ENCODE data around the gene PLA2G6. TPM values are rescaled to one million over a fixed set of nuclear protein-coding genes. Genes with fewer than 3 reads are reported as not detected.

PLA2G6 gene
- total RNA-seq, 1 experiment from 2014 or later, result 24.1 TPM

- no peaks in the 10 kb centered on the region for H3K23me2 ChIP-seq (ENCODE audit: insufficient read length, low read depth, low read length, poor library complexity, severe bottlenecking)
- Mint-ChIP-seq H3K27me3 (ENCODE audit: low read depth) (no peaks in the 10 kb centered on the region; the same call in 1 of the 2 replicates), H3K4me3 (no peak overlapping the region), H3K36me3 (ENCODE audit: insufficient read depth in 1 of 3, low read depth in 3 of 3) (0 out of 7 replicates have a peak, but pooled peaks cover 0 to 3% (median 0%) of the 10 kb centered on the region in 3 experiments), H3K9me3 (no peaks in the 10 kb centered on the region), H3K27ac (peak overlapping the region in 1 of 3 experiments; percentile 24; a peak in 1 of 7 replicates), H3K4me1 (peaks cover 11 to 19% of the 10 kb centered on the region in 2 experiments)
- H4K8ac ChIP-seq (replicated peaks; ENCODE audit: insufficient read length, low read depth, low read length), result no peak overlapping the region
- no peaks in the 10 kb centered on the region for H3K9me3 ChIP-seq (ENCODE audit: control insufficient read depth, low read depth, low read length)
- WGBS (ENCODE audit: extremely low coverage, insufficient read length, low lambda C conversion rate), result no CpG with 5 or more reads among the region's 4 CpGs
- H2BK5ac ChIP-seq (ENCODE audit: insufficient read length, low read length), result no peak overlapping the region
- no peak overlapping the region for H2AFZ ChIP-seq (ENCODE audit: low read length)
- H3K9ac ChIP-seq (ENCODE audit: extremely low read depth, insufficient read length, low read length), result no peak overlapping the region
- H2BK120ac ChIP-seq (ENCODE audit: low read depth, low read length, poor library complexity, severe bottlenecking), result no peak overlapping the region
- no peak overlapping the region for H3K4me2 ChIP-seq (ENCODE audit: insufficient read depth, insufficient read length, low read length)
- no peak overlapping the region for H2AK5ac ChIP-seq (ENCODE audit: insufficient read length, low read length)
- no peak overlapping the region for H3K4ac ChIP-seq (ENCODE audit: low read depth, low read length)
- H4K20me1 ChIP-seq (ENCODE audit: control insufficient read depth, insufficient read depth, insufficient read length), result no peaks in the 10 kb centered on the region
- no peaks in the 10 kb centered on the region for H3K27me3 ChIP-seq (ENCODE audit: insufficient read depth, low read length)
- no peak overlapping the region for H4K91ac ChIP-seq (ENCODE audit: insufficient read length, low read depth, low read length)
- H3K23ac ChIP-seq (ENCODE audit: insufficient read length, low read depth, low read length), result no peak overlapping the region
- H3K56ac ChIP-seq (ENCODE audit: insufficient read length, low read depth, low read length), result no peak overlapping the region
- DNase-seq, result peak; percentile 29
- H3K79me1 ChIP-seq (ENCODE audit: insufficient read depth, low read depth, low read length, poor library complexity, severe bottlenecking), result no peaks in the 10 kb centered on the region
- TF ChIP-seq, protein P1, sequence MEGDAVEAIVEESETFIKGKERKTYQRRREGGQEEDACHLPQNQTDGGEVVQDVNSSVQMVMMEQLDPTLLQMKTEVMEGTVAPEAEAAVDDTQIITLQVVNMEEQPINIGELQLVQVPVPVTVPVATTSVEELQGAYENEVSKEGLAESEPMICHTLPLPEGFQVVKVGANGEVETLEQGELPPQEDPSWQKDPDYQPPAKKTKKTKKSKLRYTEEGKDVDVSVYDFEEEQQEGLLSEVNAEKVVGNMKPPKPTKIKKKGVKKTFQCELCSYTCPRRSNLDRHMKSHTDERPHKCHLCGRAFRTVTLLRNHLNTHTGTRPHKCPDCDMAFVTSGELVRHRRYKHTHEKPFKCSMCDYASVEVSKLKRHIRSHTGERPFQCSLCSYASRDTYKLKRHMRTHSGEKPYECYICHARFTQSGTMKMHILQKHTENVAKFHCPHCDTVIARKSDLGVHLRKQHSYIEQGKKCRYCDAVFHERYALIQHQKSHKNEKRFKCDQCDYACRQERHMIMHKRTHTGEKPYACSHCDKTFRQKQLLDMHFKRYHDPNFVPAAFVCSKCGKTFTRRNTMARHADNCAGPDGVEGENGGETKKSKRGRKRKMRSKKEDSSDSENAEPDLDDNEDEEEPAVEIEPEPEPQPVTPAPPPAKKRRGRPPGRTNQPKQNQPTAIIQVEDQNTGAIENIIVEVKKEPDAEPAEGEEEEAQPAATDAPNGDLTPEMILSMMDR (conservative IDR thresholded peaks at IDR 0.05), result peak; percentile 55; the same call in 2 of the 3 replicates
- H4K5ac ChIP-seq (ENCODE audit: insufficient read length, low read depth, low read length), result no peak overlapping the region
- no peaks in the 10 kb centered on the region for H3K4me1 ChIP-seq (ENCODE audit: insufficient read depth, low read length)
- no peak overlapping the region for H3K18ac ChIP-seq (ENCODE audit: insufficient read length, low read depth, low read length)
- no peak overlapping the region for H2BK20ac ChIP-seq (ENCODE audit: low read depth, low read length, poor library complexity, severe bottlenecking)
- H3K14ac ChIP-seq (ENCODE audit: insufficient read depth, low read length), result no peak overlapping the region
- no peaks in the 10 kb centered on the region for H3K79me2 ChIP-seq (ENCODE audit: insufficient read depth, low read length)
- H3T11ph ChIP-seq (ENCODE audit: low read length), result no peak overlapping the region
- no peak overlapping the region for H2BK15ac ChIP-seq (ENCODE audit: low read depth, low read length)
- no peak overlapping the region for H2BK12ac ChIP-seq (ENCODE audit: insufficient read length, low read depth, low read length)
- no peak overlapping the region for H3K27ac ChIP-seq (ENCODE audit: insufficient read length, low read depth, low read length)
These were observed 27.6 kb downstream of the PLA2G6 start for GRCh38 chr22:38153821-38154562.

Measured in H9 (cell line).